Activated T-cell treated with anti-CD3 and anti-CD28 coated beads, Interleukin-2, amount 50 U/mL, for 72 hours (primary cell): ENCODE data around the gene ARHGEF17. TPM values are rescaled to one million over a fixed set of nuclear protein-coding genes. Genes with fewer than 3 reads are reported as not detected.

Source experiments
- ATAC-seq, 2 donors: fragments of 150-1000 bp; cut with Tn5 transposase; replicated peaks in 1 of 2; 2 replicates each; pipeline ENCODE4 v1.10.0; 2021; ENCODE audit warnings: moderate library complexity in 2 of 2, mild to moderate bottlenecking in 1 of 2
- DNase-seq, 2 donors: peaks; one replicate each; pipeline ENCODE4 v3.0.0; 2021 to 2022; ENCODE audit warnings: mixed read lengths in 1 of 2
- H3K27ac Mint-ChIP-seq: one replicate; pipeline ENCODE4 v1.8.0; 2022; ENCODE audit warnings: mild to moderate bottlenecking, moderate library complexity, mixed read lengths
- H3K27me3 Mint-ChIP-seq: one replicate; pipeline ENCODE4 v1.8.0; 2022; ENCODE audit warnings: low read depth, mixed read lengths
- H3K36me3 Mint-ChIP-seq, 2 donors: one replicate each; pipeline ENCODE4 v1.8.0; 2022; ENCODE audit warnings: mixed read lengths in 2 of 2, mild to moderate bottlenecking in 1 of 2; ENCODE audit not compliant: insufficient read depth in 2 of 2
- H3K4me1 Mint-ChIP-seq: one replicate; pipeline ENCODE4 v1.8.0; 2022; ENCODE audit warnings: low read depth, mixed read lengths
- H3K4me3 Mint-ChIP-seq, 2 donors: one replicate each; pipeline ENCODE4 v1.8.0; 2022; ENCODE audit warnings: mild to moderate bottlenecking in 2 of 2, mixed read lengths in 2 of 2, moderate library complexity in 2 of 2
- H3K9me3 Mint-ChIP-seq, 2 donors: one replicate each; pipeline ENCODE4 v1.8.0; 2022; ENCODE audit warnings: mixed read lengths in 2 of 2
- total RNA-seq, 2 donors: library from RNA; stranded (reverse); gene quantifications; one replicate each; pipeline ENCODE4 v1.2.3, GENCODE V29; 2022

ARHGEF17 gene
- total RNA-seq, 2 donors from 2014 or later, result 0.05 to 0.07 TPM

DNA sequence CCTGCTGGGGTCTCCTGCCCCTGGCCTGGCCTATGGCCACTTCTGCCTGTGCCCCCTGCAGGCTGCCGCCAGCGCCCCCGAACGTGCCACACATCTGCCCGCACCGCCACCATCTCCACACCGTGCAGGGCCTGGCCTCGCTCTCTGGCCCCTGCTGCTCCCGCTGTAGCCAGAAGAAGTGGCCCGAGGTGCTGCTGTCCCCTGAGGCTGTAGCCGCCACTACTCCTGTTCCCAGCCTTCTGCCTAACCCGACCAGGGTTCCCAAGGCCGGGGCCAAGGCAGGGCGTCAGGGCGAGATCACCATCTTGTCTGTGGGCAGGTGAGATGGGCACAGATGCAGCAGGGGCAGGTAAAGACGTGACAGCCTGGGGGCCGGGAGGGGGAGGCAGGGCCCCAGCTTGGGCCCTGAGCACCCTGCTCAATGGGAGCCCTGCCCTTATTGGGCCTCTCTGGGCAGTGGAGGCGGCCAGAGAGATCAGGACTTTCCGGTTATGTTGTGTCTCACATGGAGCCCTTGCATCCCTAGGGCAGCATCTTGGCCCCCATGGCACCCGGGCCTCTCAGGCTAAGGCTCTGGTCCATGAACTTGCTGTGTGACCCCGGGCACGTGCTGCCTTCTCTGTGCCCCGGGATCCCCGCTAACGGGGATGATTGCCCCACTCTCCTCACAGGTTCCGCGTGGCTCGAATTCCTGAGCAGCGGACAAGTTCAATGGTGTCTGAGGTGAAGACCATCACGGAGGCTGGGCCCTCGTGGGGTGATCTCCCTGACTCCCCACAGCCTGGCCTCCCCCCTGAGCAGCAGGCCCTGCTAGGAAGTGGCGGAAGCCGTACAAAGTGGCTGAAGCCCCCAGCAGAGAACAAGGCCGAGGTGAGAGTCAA, 86.6 kb downstream of the ARHGEF17 start:
- Mint-ChIP-seq H3K36me3 (peaks cover 0 to 5% of the 10 kb centered on the region in 2 donors), H3K4me3 (no peak overlapping the region), H3K9me3 (no peaks in the 10 kb centered on the region), H3K27me3 (no peaks in the 10 kb centered on the region), H3K27ac (no peak overlapping the region), H3K4me1 (no peaks in the 10 kb centered on the region)
- DNase-seq, result no peak
- ATAC-seq, result no peak

DNA sequence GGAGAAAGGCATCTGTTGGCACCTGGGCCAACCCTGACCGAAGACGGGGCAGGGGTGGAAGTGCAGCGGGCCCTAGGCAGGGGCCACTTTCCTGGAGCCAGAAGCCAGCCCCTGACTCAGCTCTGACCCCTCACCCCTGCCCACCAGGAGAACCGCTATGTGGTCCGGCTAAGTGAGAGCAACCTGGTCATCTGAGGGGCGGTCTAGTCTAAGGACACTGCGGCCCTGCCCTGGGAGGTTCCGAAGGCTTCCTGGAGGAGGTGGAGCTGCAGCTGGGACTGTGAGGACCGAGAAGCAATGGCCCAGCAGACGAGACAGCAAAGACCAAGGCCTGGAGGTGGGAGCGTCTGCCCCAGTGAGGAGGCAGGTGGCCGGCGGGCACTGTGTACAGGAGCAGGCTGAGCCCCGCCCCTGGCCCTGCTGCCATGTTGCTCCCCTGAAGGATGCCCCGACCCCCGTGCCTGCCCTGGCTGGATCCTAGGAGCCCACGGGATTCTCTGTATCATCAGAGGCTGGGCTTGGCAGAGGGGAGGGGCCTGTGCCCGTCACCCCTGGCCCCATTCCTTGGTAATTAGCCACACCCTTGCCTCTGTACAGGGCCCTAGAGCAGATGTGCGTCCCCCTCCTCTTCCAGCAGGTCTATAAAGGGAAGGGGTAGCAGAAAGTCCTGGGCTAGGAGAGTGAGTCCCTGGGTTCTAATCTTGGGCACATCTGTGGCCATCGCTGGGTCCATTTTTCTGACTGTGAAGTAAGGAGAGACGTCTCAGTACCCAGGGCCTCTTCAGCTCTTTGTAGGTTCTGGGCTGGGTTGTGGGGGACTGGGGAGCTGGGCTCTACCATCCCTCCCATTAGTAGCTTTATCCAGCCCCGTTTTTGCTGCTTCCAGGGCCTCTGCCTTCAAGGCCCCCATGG, 87.5 kb downstream of the ARHGEF17 start:
- ATAC-seq (no peak), DNase-seq (no peak)
- Mint-ChIP-seq H3K9me3 (no peaks in the 10 kb centered on the region), H3K27ac (no peak overlapping the region), H3K27me3 (no peaks in the 10 kb centered on the region), H3K4me1 (no peaks in the 10 kb centered on the region), H3K4me3 (no peak overlapping the region), H3K36me3 (peaks cover 0 to 5% of the 10 kb centered on the region in 2 donors)

DNA sequence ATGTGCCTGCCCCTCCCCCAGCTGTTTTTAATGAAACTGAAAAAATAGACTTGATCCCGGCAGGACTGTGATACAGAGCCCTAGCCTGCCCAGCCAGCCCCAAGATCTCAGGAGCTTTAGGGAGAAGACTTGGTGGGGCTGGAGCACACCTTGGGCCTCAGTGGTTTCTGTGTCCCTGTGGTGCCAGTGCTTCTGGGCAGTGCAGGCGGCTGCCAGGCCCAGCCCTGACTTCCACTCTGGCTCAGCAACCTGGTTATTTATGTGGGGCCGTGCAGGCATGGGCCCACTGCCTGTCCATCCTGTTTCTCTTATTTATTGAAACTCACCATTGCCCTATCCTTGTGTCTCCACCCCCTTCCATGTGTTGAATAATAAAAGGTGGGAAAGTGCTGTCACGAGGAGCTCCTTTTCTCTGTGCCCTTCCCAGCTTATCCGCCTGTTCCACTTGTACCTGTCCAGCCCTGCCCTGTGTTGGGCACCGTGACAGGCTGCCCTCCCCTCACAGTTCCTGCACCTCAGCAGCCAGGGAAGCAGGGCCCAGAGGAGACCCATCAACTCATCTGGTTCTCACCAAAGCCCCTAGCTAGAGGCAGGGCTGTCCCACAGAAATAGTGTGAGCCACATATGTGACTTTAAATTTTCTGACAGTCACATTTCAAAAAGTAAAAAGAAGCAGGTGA, 88.3 kb downstream of the ARHGEF17 start:
- DNase-seq, result no peak
- peak overlapping the region; percentile 73 for H3K27ac Mint-ChIP-seq
- H3K9me3 Mint-ChIP-seq, result no peaks in the 10 kb centered on the region
- H3K4me1 Mint-ChIP-seq, result no peaks in the 10 kb centered on the region
- H3K27me3 Mint-ChIP-seq, result no peaks in the 10 kb centered on the region
- no peak overlapping the region for H3K4me3 Mint-ChIP-seq
- ATAC-seq, result no peak
- peaks cover 0 to 5% of the 10 kb centered on the region in 2 donors for H3K36me3 Mint-ChIP-seq

DNA sequence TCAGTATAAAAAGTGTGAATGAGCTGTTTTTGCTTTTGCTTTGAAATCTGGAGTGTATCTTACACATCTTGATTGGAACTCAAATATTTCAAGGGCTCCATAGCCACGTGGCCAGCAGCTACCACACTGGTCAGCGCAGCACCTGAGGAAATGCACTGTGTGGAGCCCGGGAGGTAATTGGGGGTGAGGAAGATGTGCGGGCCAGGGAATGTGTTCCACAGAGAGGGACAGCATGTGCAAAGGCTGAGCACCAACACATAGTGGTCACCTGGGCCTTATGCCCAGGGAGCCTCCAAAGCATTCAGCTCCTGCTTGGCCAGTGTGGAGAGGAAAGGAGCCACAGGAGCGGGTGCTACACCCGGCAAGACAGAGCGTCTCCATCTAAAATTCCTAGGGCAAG, 88.9 kb downstream of the ARHGEF17 start:
- Mint-ChIP-seq H3K36me3 (peaks cover 0 to 5% of the 10 kb centered on the region in 2 donors), H3K27me3 (no peaks in the 10 kb centered on the region), H3K27ac (peak overlapping the region; percentile 73), H3K4me3 (no peak overlapping the region), H3K9me3 (no peaks in the 10 kb centered on the region), H3K4me1 (no peaks in the 10 kb centered on the region)
- DNase-seq (no peak), ATAC-seq (no peak)

DNA sequence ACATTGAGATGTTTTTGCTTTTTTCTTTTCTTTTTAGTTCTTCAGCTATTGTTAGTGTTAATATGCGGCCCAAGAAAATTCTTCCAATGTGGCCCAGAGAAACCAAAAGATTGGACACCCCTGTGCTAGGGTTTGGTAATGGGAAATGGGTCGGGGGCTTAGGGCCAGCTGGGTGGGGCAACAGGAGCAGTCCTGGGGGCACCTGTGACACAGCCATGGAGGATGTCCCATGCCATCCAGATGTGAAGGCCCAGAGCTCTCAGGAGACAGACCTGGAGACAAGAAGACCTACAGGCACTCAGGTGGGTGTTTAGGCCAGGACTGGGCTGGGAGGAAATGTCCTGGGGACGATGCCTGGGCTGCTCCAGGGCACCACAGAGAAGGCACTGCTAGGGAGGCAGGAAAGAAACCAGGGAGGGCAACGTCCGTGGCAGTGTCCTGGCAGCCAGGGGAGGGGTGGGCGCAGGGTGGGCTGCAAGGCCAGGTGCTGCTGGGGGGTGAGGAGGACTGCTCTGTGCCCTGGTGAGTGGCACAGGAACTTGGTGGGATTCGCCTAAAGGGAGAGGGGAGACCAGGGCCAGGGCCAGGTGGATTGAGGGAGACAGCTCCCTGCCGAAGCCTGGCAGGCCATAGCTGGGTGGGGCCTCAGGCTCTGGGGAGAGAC, 89.5 kb downstream of the ARHGEF17 start:
- no peaks in the 10 kb centered on the region for H3K27me3 Mint-ChIP-seq
- H3K4me1 Mint-ChIP-seq, result no peaks in the 10 kb centered on the region
- H3K27ac Mint-ChIP-seq, result peak overlapping the region; percentile 38
- H3K36me3 Mint-ChIP-seq, result peaks cover 0 to 5% of the 10 kb centered on the region in 2 donors
- no peak for ATAC-seq
- no peaks in the 10 kb centered on the region for H3K9me3 Mint-ChIP-seq
- no peak for DNase-seq
- no peak overlapping the region for H3K4me3 Mint-ChIP-seq

DNA sequence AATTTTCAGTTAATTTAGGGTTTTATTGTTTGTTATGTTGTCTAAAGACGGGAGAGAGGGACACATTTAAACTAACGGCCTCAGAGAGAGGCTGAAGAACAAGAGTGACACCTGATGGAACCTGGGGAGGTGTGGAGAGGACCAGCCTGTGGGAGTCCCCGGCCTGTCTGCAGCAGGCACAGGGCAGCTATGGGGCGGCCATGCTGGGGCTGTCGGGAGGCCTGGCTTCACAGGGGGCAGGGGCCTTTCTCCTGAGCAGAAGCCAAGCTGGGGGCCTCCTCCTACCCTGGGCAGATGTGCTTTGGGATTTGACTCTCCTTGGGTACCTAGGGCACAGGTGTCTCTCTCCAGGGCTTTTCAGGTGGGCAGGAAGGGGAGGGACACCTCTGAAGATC, 90.1 kb downstream of the ARHGEF17 start:
- H3K4me1 Mint-ChIP-seq, result no peaks in the 10 kb centered on the region
- no peak overlapping the region for H3K4me3 Mint-ChIP-seq
- H3K9me3 Mint-ChIP-seq, result no peaks in the 10 kb centered on the region
- ATAC-seq, result no peak
- peaks cover 0 to 5% of the 10 kb centered on the region in 2 donors for H3K36me3 Mint-ChIP-seq
- no peaks in the 10 kb centered on the region for H3K27me3 Mint-ChIP-seq
- DNase-seq, result no peak
- peak overlapping the region; percentile 48 for H3K27ac Mint-ChIP-seq

DNA sequence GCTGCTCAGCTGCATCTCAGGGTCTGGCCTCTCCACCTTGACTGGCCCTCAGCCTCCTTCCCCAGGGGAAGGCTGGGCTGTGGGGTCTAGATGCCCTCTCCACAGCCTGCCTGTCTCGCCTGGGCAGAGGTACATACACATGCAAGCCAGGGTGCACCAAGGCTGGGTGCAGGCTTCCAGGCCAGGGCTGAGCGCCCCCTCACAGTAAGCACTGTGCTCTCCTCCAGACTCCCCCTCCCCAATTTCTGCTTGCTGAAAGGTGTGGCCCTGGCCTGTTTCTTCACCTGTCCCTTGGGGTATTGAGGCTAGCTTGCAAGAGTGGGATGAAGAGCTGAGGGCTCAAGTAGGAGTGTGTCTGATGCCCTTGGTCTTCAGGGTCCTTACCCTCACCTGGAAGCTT, 90.6 kb downstream of the ARHGEF17 start:
- H3K4me1 Mint-ChIP-seq, result no peaks in the 10 kb centered on the region
- peaks cover 0 to 5% of the 10 kb centered on the region in 2 donors for H3K36me3 Mint-ChIP-seq
- DNase-seq (no peak), ATAC-seq (no peak)
- no peaks in the 10 kb centered on the region for H3K27me3 Mint-ChIP-seq
- no peak overlapping the region for H3K4me3 Mint-ChIP-seq
- H3K27ac Mint-ChIP-seq, result no peak overlapping the region
- no peaks in the 10 kb centered on the region for H3K9me3 Mint-ChIP-seq

DNA sequence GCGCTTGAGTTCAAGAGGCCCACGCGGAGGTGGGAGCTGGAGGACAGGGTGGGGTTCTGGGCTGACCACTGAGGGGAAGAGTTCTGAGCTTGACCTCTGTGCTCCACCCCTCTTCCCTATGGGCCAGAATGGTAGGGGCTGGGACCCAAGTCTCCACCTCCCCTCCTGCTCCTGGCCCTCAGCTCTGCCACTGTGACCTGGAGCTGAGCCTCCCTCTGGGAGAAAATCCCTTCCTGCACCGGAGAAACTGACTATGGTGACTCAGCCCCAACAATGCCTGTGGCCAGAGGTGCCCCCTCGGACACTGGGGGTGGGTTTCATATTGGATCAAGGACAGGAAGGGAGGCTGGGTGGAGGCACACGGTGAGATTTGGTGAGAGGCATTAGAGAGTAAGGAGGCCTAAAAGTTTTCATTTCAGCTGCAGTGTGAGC, 91.1 kb downstream of the ARHGEF17 start:
- no peaks in the 10 kb centered on the region for H3K27me3 Mint-ChIP-seq
- ATAC-seq (no peak), DNase-seq (no peak)
- no peaks in the 10 kb centered on the region for H3K9me3 Mint-ChIP-seq
- H3K36me3 Mint-ChIP-seq, result peaks cover 0 to 5% of the 10 kb centered on the region in 2 donors
- H3K27ac Mint-ChIP-seq, result no peak overlapping the region
- no peaks in the 10 kb centered on the region for H3K4me1 Mint-ChIP-seq
- no peak overlapping the region for H3K4me3 Mint-ChIP-seq

DNA sequence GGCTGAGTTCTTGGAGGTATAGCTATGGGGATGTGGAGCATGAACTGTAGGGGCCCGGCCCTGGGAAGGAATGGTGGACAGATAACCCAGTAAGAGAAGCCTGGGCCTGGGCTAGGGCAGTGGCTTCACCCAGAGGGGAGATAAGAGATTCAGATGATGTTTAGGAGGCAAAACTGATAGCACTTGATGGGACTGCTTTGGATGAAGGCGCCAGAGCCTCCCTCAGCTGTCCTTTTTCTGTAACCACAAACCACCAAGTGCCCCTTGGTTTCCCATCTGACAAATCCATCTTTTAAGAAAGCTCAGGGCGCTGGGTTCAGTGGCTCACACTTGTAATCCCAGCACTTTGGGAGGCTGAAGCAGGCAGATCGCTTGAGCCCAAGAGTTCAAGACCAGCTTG, 91.6 kb downstream of the ARHGEF17 start:
- peak overlapping the region; percentile 0 for H3K27ac Mint-ChIP-seq
- H3K9me3 Mint-ChIP-seq, result no peaks in the 10 kb centered on the region
- no peaks in the 10 kb centered on the region for H3K27me3 Mint-ChIP-seq
- ATAC-seq (no peak), DNase-seq (no peak)
- H3K36me3 Mint-ChIP-seq, result peaks cover 0 to 4% of the 10 kb centered on the region in 2 donors
- no peak overlapping the region for H3K4me3 Mint-ChIP-seq
- no peaks in the 10 kb centered on the region for H3K4me1 Mint-ChIP-seq

DNA sequence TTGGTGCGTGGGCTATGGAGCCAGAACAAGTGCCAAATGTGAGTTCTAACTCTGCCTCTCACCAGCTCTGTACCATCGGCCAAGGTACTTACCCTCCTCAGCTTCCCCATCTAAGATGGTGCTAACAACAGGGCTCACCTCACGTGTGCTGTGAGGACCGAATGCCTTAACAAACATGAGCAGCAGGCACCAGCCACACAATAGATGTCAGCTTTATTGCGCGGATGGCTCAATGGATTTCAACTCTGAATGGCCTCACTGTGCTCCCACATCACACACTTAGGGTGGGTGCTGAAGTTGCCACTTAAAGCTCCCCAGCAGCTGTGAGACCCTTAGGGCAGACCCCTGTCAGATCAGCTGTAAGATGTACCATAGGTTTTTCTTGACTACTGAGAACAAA, 92.2 kb downstream of the ARHGEF17 start:
- DNase-seq (no peak), ATAC-seq (no peak)
- no peak overlapping the region for H3K4me3 Mint-ChIP-seq
- no peak overlapping the region for H3K27ac Mint-ChIP-seq
- H3K9me3 Mint-ChIP-seq, result no peaks in the 10 kb centered on the region
- no peaks in the 10 kb centered on the region for H3K4me1 Mint-ChIP-seq
- H3K36me3 Mint-ChIP-seq, result peaks cover 0 to 4% of the 10 kb centered on the region in 2 donors
- no peaks in the 10 kb centered on the region for H3K27me3 Mint-ChIP-seq

DNA sequence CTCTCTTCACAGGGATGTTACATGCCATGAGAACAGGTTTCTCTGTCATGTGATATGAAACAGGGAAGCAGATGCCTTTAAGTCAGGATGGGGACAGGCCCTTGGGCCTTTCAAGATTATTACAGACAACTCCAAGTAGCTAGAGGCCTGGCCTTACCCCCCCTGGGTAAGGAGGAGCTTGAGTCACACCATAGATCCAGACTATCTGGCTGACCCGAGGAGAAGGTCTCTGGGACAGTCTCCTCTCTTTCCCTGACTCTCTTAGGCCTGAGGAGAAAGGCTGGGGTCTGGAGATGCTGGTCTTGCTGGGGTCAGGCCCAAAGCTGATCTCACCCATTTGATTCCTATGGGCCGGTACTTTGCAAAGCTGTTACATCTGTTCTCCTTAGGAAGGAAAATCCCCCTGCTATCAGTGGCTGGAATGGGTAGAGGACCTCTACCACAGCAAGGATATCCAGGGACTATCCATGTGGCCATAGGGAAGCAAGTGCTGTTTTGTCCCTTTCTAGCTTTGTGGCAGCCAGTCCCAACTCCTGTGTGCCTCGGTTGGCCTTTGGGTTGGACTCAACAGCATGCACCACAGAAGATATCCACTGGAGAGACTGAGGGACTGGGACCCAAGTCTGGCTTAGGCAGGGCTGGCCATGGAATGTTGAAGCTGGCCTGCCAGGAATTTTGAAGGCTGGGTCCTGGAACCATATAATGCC, 93.3 kb downstream of the ARHGEF17 start:
- H3K27me3 Mint-ChIP-seq, result no peaks in the 10 kb centered on the region
- H3K9me3 Mint-ChIP-seq, result no peaks in the 10 kb centered on the region
- H3K4me3 Mint-ChIP-seq, result no peak overlapping the region

More for the DNA sequence above, 93.3 kb downstream of the ARHGEF17 start:
- no peaks in the 10 kb centered on the region for H3K4me1 Mint-ChIP-seq
- H3K36me3 Mint-ChIP-seq, result peaks cover 0 to 4% of the 10 kb centered on the region in 2 donors
- no peak overlapping the region for H3K27ac Mint-ChIP-seq
- no peak for ATAC-seq
- no peak for DNase-seq
